GM13977 (cell line): ENCODE measurements around the gene ORMDL3.
"Not testable (repeated sequence)": the region's sequence is repeated elsewhere in the genome, so short reads cannot be mapped to it uniquely, and the experiment has no call there.

Experiments
- DNase-seq: peaks from one replicate; pipeline ENCODE4 v3.0.0; 2012; ENCODE audit warnings: low spot score
- in situ Hi-C: fragments of 300-500 bp; cut with MboI; formaldehyde crosslinking; loops from one replicate; pipeline ENCODE4 v1.12.0; 2022; ENCODE audit warnings: low sequenced_read_pairs, low pct_unique_long_range_greater_than_20kb, mixed read lengths, inconsistent platforms; ENCODE audit not compliant: unreplicated experiment
- TF ChIP-seq, protein P1 (sequence below): IDR thresholded peaks from 2 replicates; pipeline ENCODE4 v1.5.1; 2012; ENCODE audit warnings: mild to moderate bottlenecking, control low read depth; ENCODE audit not compliant: insufficient read depth; ENCODE audit errors: extremely low read depth, missing control alignments

Gene ORMDL3

GRCh38 chr17:39889200-39889599 is 38.2 kb downstream of the ORMDL3 start:
- in situ Hi-C loops: no loop called here

GRCh38 chr17:39887078-39887477 is 40.3 kb downstream of the ORMDL3 start:
- DNase-seq: no peak
- in situ Hi-C loops: no loop called here
- TF ChIP-seq, protein P1, sequence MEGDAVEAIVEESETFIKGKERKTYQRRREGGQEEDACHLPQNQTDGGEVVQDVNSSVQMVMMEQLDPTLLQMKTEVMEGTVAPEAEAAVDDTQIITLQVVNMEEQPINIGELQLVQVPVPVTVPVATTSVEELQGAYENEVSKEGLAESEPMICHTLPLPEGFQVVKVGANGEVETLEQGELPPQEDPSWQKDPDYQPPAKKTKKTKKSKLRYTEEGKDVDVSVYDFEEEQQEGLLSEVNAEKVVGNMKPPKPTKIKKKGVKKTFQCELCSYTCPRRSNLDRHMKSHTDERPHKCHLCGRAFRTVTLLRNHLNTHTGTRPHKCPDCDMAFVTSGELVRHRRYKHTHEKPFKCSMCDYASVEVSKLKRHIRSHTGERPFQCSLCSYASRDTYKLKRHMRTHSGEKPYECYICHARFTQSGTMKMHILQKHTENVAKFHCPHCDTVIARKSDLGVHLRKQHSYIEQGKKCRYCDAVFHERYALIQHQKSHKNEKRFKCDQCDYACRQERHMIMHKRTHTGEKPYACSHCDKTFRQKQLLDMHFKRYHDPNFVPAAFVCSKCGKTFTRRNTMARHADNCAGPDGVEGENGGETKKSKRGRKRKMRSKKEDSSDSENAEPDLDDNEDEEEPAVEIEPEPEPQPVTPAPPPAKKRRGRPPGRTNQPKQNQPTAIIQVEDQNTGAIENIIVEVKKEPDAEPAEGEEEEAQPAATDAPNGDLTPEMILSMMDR: no peak

More at GRCh38 chr17:39889200-39889599, 38.2 kb downstream of the ORMDL3 start:
- no peak for DNase-seq
- TF ChIP-seq, protein P1: no peak

DNA sequence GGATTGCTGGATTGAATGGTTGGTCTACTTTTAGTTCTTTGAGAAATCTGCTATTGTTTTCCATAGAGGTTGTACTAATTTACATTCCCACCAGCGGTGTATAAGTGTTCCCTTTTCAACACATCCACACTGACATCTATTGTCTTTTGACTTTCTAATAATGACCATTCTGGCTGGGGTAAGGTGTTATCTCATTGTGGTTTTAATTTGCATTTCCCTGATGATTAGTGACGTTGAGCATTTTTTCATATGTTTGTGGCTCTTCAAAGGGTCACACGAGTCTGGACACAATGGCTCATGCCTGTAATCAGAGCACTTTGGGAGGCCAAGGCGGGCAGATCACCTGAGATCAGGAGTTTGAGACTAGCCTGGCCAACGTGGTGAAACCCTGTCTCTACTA is 41.3 kb downstream of the ORMDL3 start:
- in situ Hi-C loops, DNase-seq: not testable (repeated sequence)

- DNase-seq: no peak
- in situ Hi-C loops: no loop called here
- TF ChIP-seq, protein P1: peak; percentile 15
These were observed 54.6 kb downstream of the ORMDL3 start for GRCh38 chr17:39872751-39873150.

- TF ChIP-seq, protein P1: no peak
- DNase-seq: no peak
- in situ Hi-C loops: no loop called here
These were observed 55.6 kb downstream of the ORMDL3 start for GRCh38 chr17:39871801-39872200.
